ENCODE measurements around the gene CCL16. TPM values are rescaled to one million over a fixed set of nuclear protein-coding genes. Genes with fewer than 3 reads are reported as not detected.

The CCL16 gene
- total and polyA plus RNA-seq, 2 of the 4 experiments (the other 2 are of a cell fraction) = not detected

GRCh38 chr17:36011201-36011600 lies 29.9 kb upstream of the CCL16 start:
- TF ChIP-seq SMC3 (IDR thresholded peaks at IDR 0.05; ENCODE audit: low read depth, low read length) = no peak
- TF ChIP-seq USF2 (IDR thresholded peaks at IDR 0.05; ENCODE audit: low read depth, low read length) = no peak
- TF ChIP-seq ELK1 (IDR thresholded peaks at IDR 0.05; ENCODE audit: borderline replicate concordance, low read depth, low read length) = no peak
- TF ChIP-seq MAFK (IDR thresholded peaks at IDR 0.05; ENCODE audit: low read depth, low read length) = no peak
- no peak for TF ChIP-seq CTCF (conservative IDR thresholded peaks at IDR 0.05; ENCODE audit: low read depth, low read length)
- no peak for TF ChIP-seq RAD21 (IDR thresholded peaks at IDR 0.05; ENCODE audit: low read length)
- TF ChIP-seq RFX5 (IDR thresholded peaks at IDR 0.05; ENCODE audit: low read depth, low read length) = no peak
- no peak for TF ChIP-seq CHD1 (IDR thresholded peaks at IDR 0.05; ENCODE audit: low read depth, low read length)
- TF ChIP-seq RCOR1 (IDR thresholded peaks at IDR 0.05; ENCODE audit: insufficient replicate concordance, low read length) = no peak
- TF ChIP-seq MAZ (IDR thresholded peaks at IDR 0.05; ENCODE audit: borderline replicate concordance, low read depth, low read length) = no peak
- no peak overlapping the region for H3K4me2 ChIP-seq (ENCODE audit: low read depth, low read length)
- H3K4me1 ChIP-seq (ENCODE audit: control insufficient read depth, insufficient read depth, low read length) = no peaks in the 10 kb centered on the region
- H3K79me1 ChIP-seq (ENCODE audit: low read depth in 1 of 2, low read length in 2 of 2) = no peaks in the 10 kb centered on the region
- no peaks in the 10 kb centered on the region for H3K9me3 ChIP-seq (ENCODE audit: control insufficient read depth, insufficient read depth, low read length)
- intact Hi-C loops (cut with micrococcal nuclease) = no loop called here
- H3K23ac ChIP-seq (ENCODE audit: low read depth, low read length) = no peak overlapping the region
- no peak overlapping the region for H2BK5ac ChIP-seq (ENCODE audit: low read depth, low read length, poor library complexity, severe bottlenecking)
- no peaks in the 10 kb centered on the region for H4K20me1 ChIP-seq (ENCODE audit: insufficient read depth, low read length)
- H2AK9ac ChIP-seq (replicated peaks; ENCODE audit: low read depth, low read length, poor library complexity) = no peak overlapping the region
- no peak overlapping the region for H3K9ac ChIP-seq (ENCODE audit: low read depth, low read length)
- WGBS, 2 experiments (ENCODE audit: extremely low coverage in 2 of 2, insufficient read length in 1 of 2) = no CpG with 5 or more reads among the region's 2 CpGs
- no peaks in the 10 kb centered on the region for H3K9me1 ChIP-seq (ENCODE audit: insufficient read depth, low read length)
- in situ Hi-C loops (cut with MboI; ENCODE audit: low sequenced_read_pairs) = no loop called here
- H4K91ac ChIP-seq (ENCODE audit: insufficient read depth, low read depth, low read length) = no peak overlapping the region
- no peak overlapping the region for H3K56ac ChIP-seq (ENCODE audit: extremely low read depth, insufficient read depth, low read length)
- H3K27ac ChIP-seq (ENCODE audit: insufficient read depth, low read length) = no peak overlapping the region
- H3K18ac ChIP-seq (ENCODE audit: low read depth, low read length) = no peak overlapping the region
- ATAC-seq (ENCODE audit: low read depth) (no peak), DNase-seq (no peak)
- H3K14ac ChIP-seq (replicated peaks; ENCODE audit: low read depth, low read length) = no peak overlapping the region
- BruUV-seq (replicated peaks) = no TSS peak
- no peak overlapping the region for H3K4ac ChIP-seq (ENCODE audit: low read depth, low read length)
- ChIA-PET POLR2A (ENCODE audit: unreplicated experiment) (no interaction called here), CTCF (no interaction called here)
- H2AFZ ChIP-seq (replicated peaks; ENCODE audit: low read length, poor library complexity) = no peak overlapping the region
- no peak overlapping the region for H2BK20ac ChIP-seq (ENCODE audit: low read depth, low read length)
- H3K4me3 ChIP-seq (ENCODE audit: insufficient read depth, low read depth, low read length) = no peak overlapping the region
- dilution Hi-C loops (cut with HindIII; ENCODE audit: low sequenced_read_pairs, unreplicated experiment) = no loop called here
- H4K8ac ChIP-seq (ENCODE audit: low read depth in 2 of 2, low read length in 2 of 2) = no peak overlapping the region
- no peaks in the 10 kb centered on the region for H3K36me3 ChIP-seq (ENCODE audit: control insufficient read depth, insufficient read depth, low read length)
- no peak overlapping the region for H4K5ac ChIP-seq (ENCODE audit: low read depth, low read length)
- H2BK15ac ChIP-seq (ENCODE audit: low read depth, low read length) = no peak overlapping the region
- no peak overlapping the region for H2AK5ac ChIP-seq (ENCODE audit: low read depth, low read length)
- peaks cover 3% of the 10 kb centered on the region for H3K27me3 ChIP-seq (ENCODE audit: control insufficient read depth, insufficient read depth, low read length)
- H2BK120ac ChIP-seq (ENCODE audit: low read depth, low read length) = no peak overlapping the region
